Measurements from ENCODE around the gene SMURF2.

DNA sequence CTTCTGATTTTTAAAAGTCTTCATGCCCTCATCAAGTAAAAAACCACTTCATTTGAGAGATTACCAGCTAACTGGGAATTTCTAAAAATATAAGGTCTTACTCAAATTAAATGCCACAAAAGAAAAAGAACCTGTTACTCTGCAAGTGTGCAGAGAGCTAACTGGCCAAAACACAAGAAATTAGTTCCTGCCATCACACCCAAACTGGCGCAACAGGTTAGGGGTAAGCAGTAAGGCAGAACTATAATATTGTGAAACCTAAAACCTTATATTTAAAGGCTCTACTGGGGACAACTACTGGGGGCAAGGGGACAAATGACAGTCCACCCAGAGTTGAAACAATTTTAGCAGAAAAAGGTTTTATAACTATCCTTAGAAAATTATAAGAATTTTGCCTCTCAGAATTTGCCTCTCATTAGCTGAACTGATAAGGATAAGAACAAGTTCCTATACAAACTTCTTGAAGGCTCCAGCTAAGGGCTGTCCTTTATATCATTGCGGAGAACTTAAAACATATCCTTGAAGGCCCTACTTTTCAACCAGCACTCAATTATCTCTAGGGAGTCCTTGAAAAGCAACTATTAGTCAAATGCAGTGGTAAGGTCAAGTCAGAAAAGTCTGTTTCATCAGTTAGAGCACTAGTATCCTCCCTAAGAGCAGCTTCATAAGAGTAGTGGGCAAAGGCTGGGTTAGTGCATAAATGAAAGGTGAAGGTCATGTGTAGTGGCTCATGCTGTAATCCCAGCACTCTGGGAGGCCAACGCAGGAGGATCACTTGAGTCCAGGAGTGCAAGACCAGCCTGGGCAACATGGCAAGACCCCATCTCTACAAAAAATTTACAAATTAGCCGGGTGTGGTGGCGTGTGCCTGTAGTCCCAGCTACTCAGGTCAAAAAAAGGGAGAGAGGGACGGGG is 31.5 kb downstream of the SMURF2 start:
- TF ChIP-seq CTCF (IDR thresholded peaks at IDR 0.05) (no peak), POLR2A (IDR thresholded peaks at IDR 0.05) (no peak), EP300 (IDR thresholded peaks at IDR 0.05) (no peak)

Measured in ovary (tissue), 3 donors.